Eye (tissue), 1 donor: ENCODE measurements around the gene NTM.
A peak's percentile ranks its signal among the peaks of the same experiment; 100 is the strongest.

Experiments used
- DNase-seq: peaks from one replicate; pipeline ENCODE4 v3.0.0-alpha.2; 2015

The NTM gene

GRCh38 chr11:131874070-131874469 is 503.7 kb downstream of the NTM start:
- DNase-seq: peak; percentile 55

GRCh38 chr11:131875611-131876010 is 505.2 kb downstream of the NTM start:
- no peak for DNase-seq

- no peak for DNase-seq
Observed at GRCh38 chr11:131877246-131877942, 507.0 kb downstream of the NTM start.

GRCh38 chr11:131880316-131880715 is 509.9 kb downstream of the NTM start:
- no peak for DNase-seq

GRCh38 chr11:131880976-131881375 is 510.6 kb downstream of the NTM start:
- DNase-seq: no peak

GRCh38 chr11:131883332-131883731 is 512.9 kb downstream of the NTM start:
- no peak for DNase-seq

GRCh38 chr11:131884461-131885073 is 514.2 kb downstream of the NTM start:
- no peak for DNase-seq

- DNase-seq: no peak
Observed at GRCh38 chr11:131885431-131885830, 515.0 kb downstream of the NTM start.

- no peak for DNase-seq
Observed at GRCh38 chr11:131886201-131886600, 515.8 kb downstream of the NTM start.

GRCh38 chr11:131888230-131888855 is 517.9 kb downstream of the NTM start:
- peak; percentile 57 for DNase-seq

- peak; percentile 89 for DNase-seq
Observed at GRCh38 chr11:131889146-131889577, 518.7 kb downstream of the NTM start.

- peak; percentile 73 for DNase-seq
Observed at GRCh38 chr11:131889760-131890581, 519.6 kb downstream of the NTM start.

GRCh38 chr11:131893103-131893890 is 522.9 kb downstream of the NTM start:
- DNase-seq: no peak

- DNase-seq: no peak
Observed at GRCh38 chr11:131893988-131894387, 523.6 kb downstream of the NTM start.

- DNase-seq: no peak
Observed at GRCh38 chr11:131894615-131895544, 524.5 kb downstream of the NTM start.

GRCh38 chr11:131895865-131896264 is 525.5 kb downstream of the NTM start:
- DNase-seq: no peak

- no peak for DNase-seq
Observed at GRCh38 chr11:131896978-131897615, 526.7 kb downstream of the NTM start.

GRCh38 chr11:131897956-131898355 is 527.5 kb downstream of the NTM start:
- no peak for DNase-seq

- DNase-seq: no peak
Observed at GRCh38 chr11:131898949-131899348, 528.5 kb downstream of the NTM start.

GRCh38 chr11:131899950-131900580 is 529.6 kb downstream of the NTM start:
- no peak for DNase-seq
